ENCODE data around the gene MTREX.
A peak's percentile ranks its signal among the peaks of the same experiment; 100 is the strongest.

MTREX gene

DNA sequence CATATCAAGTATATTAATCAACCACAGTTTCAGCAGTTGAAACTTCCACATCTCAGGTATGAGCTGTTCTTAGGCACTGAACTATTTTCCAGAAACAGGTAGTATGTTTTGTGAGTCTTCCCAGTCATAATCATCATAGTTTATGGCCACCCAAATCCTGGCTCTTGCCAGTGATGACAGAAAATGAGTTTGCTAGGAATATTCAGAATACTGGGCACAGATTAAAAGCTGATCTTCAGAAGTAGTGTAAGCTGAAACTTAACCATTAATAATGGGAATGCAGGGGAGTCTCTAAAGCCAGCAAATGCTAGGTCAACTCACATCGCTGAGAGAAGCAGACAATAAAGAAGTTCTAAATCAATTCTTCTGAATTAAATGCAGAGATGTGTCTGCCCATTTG, 162.5 kb downstream of the MTREX start:
- no peak for TF ChIP-seq ZFX (IDR thresholded peaks at IDR 0.05)
- TF ChIP-seq, protein P1, sequence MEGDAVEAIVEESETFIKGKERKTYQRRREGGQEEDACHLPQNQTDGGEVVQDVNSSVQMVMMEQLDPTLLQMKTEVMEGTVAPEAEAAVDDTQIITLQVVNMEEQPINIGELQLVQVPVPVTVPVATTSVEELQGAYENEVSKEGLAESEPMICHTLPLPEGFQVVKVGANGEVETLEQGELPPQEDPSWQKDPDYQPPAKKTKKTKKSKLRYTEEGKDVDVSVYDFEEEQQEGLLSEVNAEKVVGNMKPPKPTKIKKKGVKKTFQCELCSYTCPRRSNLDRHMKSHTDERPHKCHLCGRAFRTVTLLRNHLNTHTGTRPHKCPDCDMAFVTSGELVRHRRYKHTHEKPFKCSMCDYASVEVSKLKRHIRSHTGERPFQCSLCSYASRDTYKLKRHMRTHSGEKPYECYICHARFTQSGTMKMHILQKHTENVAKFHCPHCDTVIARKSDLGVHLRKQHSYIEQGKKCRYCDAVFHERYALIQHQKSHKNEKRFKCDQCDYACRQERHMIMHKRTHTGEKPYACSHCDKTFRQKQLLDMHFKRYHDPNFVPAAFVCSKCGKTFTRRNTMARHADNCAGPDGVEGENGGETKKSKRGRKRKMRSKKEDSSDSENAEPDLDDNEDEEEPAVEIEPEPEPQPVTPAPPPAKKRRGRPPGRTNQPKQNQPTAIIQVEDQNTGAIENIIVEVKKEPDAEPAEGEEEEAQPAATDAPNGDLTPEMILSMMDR (conservative IDR thresholded peaks at IDR 0.05), result no peak

DNA sequence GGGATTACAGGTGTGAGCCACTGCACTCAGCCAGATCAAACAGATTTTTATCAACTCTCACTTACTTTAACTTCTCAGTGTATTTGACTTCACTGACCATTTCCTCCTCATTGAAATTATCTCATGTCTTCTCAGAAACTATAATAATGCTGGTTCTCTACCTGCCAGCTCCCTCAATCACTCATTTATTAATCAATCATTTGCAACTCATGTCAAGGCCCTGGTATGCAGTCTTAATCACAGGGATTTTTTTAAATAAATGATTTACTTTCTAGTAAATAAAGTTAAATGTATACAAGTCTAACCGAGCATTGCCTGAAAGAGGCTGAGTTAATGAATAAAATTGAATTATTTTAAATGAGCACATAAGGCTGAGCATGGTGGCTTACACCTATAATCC, 163.7 kb downstream of the MTREX start:
- H3K27ac ChIP-seq, result peak overlapping the region; percentile 4
- TF ChIP-seq, protein P1 (conservative IDR thresholded peaks at IDR 0.05), result no peak
- no peak for TF ChIP-seq ZFX (IDR thresholded peaks at IDR 0.05)

More for the DNA sequence above, 162.5 kb downstream of the MTREX start:
- H3K27ac ChIP-seq, result no peak overlapping the region

DNA sequence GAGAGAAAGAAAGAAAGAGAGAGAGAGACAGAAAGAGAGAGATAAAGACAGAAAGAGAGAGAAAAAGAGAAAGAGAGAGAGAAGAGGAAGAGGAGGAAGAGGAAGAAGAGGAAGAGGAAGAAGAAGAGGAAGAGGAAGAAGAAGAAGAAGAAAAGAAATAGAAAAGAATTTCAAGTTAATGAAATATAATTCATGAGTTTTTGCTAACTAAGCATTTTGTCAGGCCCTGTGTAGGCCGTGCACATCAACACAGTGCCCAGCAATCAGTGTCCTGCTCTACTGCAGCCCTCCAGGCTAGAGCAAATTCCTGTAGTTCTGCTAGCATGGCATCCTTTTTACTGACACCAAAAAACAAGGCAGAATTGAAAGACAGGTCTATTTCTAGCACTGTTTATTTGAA, 164.9 kb downstream of the MTREX start:
- TF ChIP-seq ZFX (IDR thresholded peaks at IDR 0.05), result no peak
- TF ChIP-seq, protein P1 (conservative IDR thresholded peaks at IDR 0.05), result no peak
- H3K27ac ChIP-seq, result peak overlapping the region; percentile 4; the same call in 1 of the 2 replicates

Measured in C4-2B (cell line).